NOMO-1 treated with dmso at 0.1 percent for 144 hours (cell line): ENCODE measurements around the gene BABAM2.
"Not testable (repeated sequence)": the region's sequence is repeated elsewhere in the genome, so short reads cannot be mapped to it uniquely, and the experiment has no call there.

Experiments
- DNase-seq: peaks from one replicate; lab custom pipeline; 2025; ENCODE audit not compliant: unreplicated experiment; lab: John Stamatoyannopoulos, UW

Gene BABAM2

DNA sequence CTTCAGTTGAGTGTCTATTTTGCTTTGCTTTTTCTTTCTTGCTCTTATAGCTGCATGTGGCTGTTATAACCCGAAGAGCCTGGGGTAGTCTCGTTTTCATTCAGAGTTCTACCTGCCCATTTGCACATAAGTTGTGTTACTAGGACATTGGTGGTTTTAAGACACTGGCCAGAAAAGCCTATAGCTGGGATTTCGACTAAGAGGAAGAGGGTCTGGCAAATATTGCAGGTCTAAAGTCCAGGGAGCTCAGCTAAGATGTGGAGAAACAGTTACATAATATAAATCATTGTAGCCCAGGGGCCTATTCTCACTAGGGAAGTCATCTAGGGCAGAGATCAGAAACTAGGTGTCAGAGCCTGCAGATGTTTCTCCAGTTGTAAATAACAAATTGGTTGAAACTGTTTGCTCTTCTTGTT lies 120.8 kb downstream of the BABAM2 start:
- DNase-seq = peak; percentile 68

DNA sequence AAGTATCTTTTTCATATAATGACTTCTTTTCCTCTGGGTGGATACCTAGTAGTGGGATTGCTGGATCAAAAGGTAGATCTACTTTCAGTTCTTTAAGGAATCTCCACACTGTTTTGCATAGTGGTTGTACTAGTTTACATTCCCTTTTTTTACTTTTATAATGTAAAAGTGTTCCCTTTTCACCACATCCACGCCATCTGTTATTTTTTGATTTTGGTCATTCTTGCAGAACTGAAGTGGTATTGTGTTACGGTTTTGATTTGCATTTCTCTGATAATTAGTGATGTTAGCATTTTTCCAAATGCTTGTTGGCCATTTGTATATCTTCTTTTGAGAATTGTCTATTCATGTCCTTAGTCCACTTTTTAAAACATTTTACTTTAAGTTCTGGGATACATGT lies 127.9 kb downstream of the BABAM2 start:
- DNase-seq = not testable (repeated sequence)

DNA sequence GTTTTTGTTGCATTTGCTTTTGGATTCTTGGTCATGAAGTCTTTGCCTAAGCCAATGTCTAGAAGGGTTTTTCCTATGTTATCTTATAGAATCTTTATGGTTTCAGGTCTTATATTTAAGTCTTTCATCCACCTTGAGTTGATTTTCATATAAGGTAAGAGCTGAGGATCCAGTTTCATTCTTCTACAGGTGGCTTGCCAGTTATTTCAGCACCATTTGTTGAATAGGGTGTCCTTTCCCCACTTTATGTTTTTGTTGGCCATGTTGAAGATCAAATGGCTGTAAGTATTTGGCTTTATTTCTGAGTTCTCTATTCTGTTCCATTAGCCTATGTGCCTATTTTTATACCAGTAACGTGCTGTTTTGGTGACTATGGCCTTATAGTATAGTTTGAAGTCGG lies 129.0 kb downstream of the BABAM2 start:
- DNase-seq = not testable (repeated sequence)

DNA sequence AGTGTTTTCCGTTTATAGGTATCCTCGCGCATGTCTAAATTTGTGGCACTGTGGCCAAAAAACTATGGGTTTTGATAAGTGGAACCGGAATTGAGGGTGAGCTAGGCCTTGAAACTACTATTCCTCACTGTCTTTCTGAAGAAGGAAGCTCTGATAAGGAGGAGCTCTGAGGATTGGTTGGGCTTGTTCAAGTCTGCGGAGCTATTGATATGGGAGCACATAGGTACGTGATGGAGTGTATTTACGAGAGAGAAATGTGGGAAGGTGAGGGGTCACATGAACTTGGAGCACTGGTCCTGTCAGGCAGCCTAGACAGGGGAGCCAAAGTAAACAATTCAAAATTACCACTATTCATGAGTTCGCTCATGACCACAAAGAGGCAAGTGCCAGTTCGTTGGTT lies 131.4 kb downstream of the BABAM2 start:
- DNase-seq = peak; percentile 14

DNA sequence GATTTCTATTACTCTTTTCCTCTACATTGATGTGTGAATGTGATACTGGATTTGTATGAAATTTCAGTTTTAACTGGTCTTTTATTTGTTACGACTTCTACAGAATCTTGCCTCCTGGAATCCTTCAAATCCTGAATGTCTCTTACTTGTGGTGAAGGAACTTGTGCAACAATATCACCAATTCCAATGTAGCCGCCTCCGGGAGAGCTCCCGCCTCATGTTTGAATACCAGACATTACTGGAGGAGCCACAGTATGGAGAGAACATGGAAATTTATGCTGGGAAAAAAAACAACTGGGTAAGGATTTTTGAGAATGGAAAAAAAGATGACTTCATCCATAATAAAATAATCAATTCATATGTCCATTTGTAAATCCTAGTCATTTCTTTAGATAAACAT lies 134.6 kb downstream of the BABAM2 start:
- no peak for DNase-seq

DNA sequence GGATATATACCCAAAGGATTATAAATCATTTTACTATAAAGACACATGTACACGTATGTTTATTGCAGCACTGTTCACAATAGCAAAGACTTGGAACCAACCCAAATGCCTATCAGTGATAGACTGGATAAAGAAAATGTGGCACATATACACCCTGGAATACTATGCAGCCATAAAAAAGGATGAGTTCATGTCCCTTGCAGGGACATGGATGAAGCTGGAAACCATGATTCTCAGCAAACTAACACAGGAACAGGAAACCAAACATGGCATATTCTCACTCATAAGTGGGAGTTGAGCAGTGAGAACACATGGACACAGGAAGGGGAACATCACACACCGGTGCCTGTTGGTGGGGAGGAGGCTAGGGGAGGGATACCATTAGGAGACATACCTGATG lies 135.7 kb downstream of the BABAM2 start:
- DNase-seq = not testable (repeated sequence)

DNA sequence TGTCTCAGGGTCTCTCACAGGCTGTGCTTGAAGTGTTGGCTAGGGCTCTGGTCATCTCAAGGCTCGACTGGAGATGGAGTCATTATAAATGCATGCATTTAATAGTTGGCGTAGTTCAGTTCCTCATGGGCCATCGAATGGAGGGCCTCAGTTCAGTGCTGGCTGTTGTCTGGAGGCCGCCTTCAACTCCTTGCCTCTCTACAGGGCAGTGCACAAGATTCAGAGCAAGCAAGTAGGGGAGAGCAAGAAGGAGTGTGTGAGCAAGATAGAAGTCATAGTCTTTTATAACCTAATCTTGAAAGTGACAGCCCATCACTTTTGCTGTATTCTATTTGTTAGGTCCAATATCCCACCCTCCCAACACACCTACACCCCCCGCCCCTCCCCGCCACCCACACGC lies 137.5 kb downstream of the BABAM2 start:
- no peak for DNase-seq

DNA sequence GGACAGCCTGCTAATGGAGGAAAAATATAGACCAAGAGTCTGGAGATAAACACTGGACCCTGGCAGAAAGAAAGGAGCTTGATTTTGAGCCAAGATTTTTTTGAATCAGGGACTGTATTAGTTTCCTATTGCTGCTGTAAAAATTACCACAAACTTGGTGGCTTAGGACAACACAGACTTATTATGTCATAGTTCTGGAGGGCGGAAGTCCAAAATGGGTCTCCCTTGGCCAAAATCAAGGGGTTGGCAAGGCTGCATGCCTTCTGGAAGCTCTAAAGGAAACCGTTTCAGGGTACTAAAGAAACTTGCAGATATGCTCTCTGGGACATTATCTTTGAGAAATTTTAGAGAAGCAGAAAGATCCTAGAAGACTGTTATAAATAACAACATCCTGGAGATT lies 140.1 kb downstream of the BABAM2 start:
- no peak for DNase-seq

DNA sequence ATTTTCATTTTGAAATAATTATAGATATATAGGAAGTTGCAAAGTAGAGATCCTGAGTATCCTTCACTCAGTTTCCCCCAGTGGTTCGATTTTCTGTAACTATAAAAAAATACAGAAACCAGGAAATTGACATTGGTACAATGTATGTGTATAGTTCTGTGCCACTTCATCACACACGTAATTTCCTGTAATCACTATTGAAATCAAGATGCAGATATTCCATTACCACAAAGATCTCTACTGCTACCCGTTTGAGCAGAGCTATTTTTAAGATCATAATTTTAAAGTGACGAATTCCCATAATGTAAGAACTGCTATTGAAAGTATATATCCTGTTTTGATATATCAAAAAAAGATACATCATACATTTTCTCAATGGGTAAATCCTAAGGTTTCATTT lies 142.3 kb downstream of the BABAM2 start:
- DNase-seq = no peak

DNA sequence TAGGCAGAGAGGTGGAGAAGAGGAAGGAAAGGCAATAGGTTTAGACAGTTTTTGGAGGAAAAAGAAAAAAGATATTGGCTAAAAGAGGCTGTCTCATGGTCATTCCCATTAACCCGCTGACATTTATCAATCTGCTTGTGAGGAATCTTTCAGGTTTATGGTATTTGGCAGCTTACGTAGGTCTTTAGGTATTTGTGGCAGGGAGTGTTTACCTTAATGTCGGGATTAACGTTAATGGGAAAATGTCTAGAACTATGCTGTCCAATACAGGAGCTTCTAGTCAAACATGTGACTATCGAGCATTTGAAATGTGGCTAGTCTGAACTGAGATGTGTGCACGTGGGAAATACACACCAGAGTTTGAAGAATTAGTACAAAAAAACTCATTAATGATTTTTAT lies 144.2 kb downstream of the BABAM2 start:
- DNase-seq = no peak

DNA sequence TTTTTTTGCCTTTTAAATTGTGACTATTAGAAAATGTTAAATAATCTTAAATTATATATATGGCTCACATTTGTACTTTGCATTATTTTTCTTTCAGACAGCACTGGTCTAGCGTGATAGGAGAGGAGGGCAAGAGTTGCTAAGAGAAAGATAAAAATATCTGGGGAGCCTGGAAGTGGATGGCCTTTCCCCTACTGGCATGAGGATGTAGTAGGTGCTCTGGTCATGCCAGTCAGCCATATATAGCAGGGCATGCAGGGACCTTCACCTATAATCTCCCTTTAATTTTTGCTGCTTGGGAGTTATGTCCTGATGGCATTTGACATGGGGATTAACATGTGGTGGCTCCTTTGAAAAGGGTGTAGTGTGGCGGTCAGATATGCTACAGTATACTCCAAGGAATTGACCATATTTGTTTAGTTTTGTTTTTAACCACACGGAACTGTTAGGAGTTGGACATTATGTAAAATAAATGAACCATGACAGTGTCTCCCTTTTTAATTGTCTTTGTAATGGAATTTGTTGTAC lies 144.7 kb downstream of the BABAM2 start:
- DNase-seq = no peak

DNA sequence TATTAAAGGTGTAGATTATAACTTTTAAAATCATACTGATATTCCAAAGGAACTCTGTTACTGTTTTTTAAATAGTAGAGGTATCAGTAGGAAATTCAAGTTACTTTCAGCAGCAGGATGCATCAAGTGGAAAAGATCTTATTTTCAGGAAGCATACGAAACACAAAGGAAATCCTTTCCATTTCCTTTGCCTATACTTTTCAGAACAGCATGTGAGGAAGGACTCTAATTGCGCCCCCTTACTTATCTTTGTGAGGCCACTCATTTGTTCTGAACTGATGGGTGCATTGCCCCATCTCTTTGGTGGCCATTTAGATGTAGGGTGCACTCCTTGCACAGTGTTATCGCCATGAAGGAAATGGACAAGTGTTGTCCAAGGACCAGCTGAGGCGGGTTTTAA lies 145.3 kb downstream of the BABAM2 start:
- no peak for DNase-seq

DNA sequence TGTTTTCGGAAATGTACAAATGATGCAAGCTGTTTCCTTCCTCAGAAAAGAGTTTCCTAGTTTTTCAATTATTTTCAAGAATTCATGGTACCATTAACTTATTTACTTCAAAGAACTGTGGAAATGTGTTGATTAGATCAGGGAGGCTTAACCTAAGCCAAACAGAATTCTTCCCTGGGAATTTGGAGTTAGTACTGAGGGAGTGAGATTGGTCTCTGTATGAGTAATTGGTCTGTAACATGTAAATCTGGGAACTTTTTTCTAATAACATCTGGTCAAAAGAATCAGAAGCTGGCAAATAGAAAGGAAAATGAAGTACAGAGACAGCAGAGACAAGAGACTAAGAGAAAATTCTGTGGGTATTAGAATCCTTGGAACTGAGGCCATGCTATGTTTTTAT lies 145.8 kb downstream of the BABAM2 start:
- no peak for DNase-seq

DNA sequence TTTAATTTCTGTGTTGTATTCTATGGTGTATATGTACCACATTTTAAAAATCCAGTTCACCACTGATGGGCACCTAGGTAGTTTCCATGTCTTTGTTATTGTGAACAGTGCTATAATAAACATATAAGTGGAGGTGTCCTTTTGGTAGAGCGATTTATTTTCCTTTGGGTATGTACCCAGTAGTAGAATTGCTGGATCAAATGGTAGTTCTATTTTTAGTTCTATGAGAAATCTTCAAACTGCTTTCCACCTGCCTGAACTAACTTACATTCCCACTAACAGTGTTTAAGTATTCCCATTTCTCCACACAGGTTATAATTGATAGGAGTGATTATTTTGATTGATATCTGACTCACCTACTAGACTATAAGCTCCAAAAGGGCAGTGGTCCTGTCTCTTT lies 148.2 kb downstream of the BABAM2 start:
- no peak for DNase-seq

DNA sequence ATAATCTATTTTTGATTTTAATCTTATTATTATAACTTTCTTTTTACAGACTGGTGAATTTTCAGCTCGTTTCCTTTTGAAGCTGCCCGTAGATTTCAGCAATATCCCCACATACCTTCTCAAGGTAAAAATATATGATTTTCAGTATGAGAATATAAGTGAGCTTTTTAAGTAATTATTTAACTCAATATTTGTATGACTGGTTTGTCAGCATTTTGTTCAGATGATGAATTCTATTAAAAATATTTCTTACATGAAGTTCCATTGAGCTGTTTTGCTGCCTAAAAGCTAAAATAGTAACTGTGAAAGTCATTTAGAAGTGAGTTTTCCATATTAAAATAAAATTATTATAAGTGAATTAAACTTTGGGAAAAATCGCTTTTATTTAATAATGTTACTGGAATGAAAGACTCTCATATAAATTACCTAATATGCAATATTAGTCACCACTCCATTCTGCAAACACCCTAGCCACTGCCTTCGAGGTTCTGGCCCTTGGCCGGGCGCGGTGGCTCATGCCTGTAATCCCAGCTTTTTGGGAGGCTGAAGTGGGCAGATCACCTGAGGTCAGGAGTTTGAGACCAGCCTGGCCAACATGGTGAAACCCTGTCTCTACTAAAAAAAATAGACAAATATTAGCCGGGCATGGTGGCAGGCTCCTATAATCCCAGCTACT lies 155.3 kb downstream of the BABAM2 start:
- no peak for DNase-seq

DNA sequence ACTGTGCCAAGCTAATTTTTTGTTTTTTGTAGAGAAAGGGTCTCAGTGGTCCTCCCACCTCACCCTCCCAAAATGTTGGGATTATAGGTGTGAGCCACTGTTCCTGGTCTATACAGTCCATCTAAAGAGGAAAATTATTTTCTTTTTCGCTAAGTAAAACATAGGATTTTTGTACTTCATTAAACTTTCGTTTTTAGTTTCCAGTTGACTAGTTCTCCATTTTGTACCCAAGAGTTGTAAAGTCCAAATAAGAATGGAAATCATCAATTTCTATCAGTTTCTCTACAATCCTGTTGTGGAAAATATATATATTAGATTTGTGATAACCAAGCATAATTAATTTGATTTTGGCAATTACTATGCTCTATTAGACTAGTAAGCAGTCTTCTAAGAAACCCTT lies 156.4 kb downstream of the BABAM2 start:
- DNase-seq = no peak

DNA sequence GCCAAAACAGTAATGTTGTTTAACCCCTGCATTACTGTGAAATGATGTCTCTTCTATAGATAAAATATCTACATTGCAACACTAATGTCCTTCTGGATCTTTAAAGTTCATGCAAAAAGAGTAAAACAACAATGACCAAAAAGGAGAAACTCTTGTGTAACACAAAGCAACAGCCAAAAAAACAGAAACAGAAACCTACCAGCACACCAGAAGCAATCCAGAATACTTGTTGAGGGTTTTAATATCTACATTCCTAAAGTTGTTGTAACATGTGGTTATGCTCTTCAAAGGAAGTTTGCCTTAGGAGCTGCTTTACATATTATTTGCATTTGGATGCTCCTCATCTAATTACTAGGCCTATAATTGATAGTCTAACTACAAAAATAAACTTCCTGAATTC lies 157.2 kb downstream of the BABAM2 start:
- peak; percentile 27 for DNase-seq

DNA sequence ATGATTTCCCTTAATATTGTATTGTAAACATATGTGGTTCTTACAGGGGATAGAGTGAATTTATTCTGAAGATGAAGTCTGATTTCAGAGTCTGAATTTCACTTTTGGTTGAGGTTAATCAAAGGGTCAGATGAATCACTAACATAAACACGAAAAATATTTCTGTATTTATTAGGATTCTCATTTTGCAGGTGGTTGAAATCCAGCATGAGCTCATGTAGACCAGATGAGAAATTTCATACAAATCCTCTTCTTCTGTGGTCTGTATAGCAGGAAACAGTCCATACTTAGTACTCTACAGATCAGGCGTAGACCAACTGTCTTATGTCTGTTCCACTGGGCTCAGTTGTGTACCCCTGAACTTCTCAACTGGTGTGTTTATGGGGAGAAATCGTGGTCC lies 157.8 kb downstream of the BABAM2 start:
- DNase-seq = no peak

DNA sequence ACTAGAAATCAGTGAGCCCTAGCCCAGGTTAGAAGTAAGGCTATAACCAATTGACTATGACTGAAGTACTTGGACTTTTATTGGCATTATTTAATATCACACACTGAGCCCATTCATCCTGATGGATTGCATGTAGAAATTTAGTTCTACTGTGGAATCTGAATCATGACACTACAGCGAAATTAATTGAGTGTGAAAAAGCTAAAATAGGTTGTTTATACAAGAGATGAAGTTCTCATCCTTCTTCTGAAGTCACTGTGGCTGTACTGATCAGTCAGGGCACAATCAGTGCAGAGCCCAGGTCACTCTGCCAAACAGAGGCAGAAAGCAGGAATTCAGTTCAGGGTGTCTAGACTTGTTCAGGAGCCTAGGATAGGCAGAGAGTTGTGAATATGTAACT lies 158.9 kb downstream of the BABAM2 start:
- no peak for DNase-seq

DNA sequence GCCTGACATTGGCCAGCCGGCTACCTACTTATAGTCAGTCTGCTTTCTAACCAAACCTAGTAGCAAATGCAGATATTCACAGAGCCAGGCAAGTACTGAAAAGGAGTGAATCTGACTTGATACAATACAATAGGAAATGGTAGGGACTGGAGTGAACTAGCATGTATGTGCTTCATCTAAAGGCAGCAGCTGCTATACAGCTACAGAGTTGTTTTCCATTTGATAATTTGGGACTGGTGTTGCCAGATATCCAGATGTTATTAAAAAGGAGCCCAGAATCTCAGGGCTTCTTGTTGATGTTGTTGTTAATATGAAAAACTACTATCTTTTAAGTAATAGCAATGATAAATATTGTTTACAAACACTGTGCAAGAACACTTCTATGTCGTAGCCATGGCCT lies 159.4 kb downstream of the BABAM2 start:
- no peak for DNase-seq

DNA sequence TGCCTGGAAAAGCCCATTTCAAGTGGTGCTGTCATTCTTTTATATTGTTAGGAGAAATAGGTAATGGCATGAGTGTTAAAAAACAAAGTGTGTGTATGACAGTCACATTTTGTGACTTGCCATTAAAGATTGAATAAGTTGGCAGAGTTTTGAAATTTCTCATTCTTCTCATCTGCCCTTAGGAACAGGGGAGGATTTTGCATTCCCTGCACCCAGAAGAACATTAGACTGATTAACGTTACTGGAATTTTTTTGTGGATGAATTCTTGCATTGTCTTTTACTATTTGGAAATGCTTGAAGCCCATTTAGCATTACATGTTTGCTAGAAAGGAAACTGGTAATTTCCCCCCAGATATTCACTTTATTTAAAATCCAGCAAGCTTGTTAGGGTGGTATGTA lies 162.2 kb downstream of the BABAM2 start:
- no peak for DNase-seq

DNA sequence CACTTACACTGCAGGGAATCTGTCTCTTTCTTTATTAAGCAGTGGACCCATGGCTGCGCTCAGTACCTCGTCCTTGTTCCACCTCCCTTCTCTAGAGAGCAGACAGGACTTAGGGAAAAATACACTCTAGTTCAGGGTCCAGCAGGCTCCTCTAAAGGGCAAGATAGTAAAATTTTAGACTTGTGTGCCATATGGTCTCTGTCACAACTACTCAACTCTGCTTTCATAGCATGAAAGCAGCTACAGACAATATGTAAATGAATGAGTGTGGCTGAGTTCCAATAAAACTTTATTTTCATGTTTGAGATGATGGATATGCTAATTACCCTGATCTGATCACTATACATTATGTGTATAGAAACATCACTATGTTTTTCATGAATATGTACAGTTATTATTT lies 163.1 kb downstream of the BABAM2 start:
- no peak for DNase-seq

DNA sequence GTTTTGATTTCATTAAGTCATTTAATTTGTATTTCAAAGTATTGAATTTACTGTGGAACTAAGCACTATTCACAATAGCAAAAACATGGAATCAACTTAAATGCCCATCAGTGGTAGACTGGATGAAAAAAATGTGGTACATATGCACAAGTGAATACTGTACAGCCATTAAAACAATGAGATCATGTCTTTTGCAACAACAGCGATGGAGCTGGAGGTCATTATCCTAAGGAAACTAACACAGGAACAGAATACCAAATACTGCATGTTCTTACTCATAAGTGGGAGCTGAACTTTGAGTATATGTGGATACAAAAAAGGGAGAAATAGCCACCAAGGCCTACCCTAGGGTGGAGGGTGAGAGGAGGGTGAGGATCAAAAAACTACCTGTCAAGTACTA lies 164.4 kb downstream of the BABAM2 start:
- DNase-seq = no peak
